WERI-Rb-1 (cell line): Measurements from ENCODE around the gene SMIM43.

Experiments
- DNase-seq: peaks from one replicate; pipeline ENCODE4 v3.0.0-alpha.2; 2020
- H3K27ac ChIP-seq: fragments of 250-450 bp; sonication (Bioruptor Pico); 2 replicates; pipeline ENCODE4 v1.5.1; 2020; ENCODE audit warnings: mild to moderate bottlenecking, moderate library complexity
- H3K27me3 ChIP-seq: fragments of 250-450 bp; sonication (Bioruptor Pico); 2 replicates; pipeline ENCODE4 v1.5.1; 2021; ENCODE audit warnings: mild to moderate bottlenecking, low read depth, moderate library complexity; ENCODE audit not compliant: insufficient read depth, severe bottlenecking
- H3K36me3 ChIP-seq: fragments of 250-450 bp; sonication (Bioruptor Pico); 2 replicates; pipeline ENCODE4 v1.5.1; 2020; ENCODE audit warnings: mild to moderate bottlenecking, moderate library complexity
- H3K4me3 ChIP-seq: 2 replicates; pipeline ENCODE4 v1.5.1; 2011; ENCODE audit warnings: low read depth, mild to moderate bottlenecking, control low read depth, low read length
- H3K9me3 ChIP-seq: fragments of 250-450 bp; sonication (Bioruptor Pico); 2 replicates; pipeline ENCODE4 v1.5.1; 2021; ENCODE audit warnings: mild to moderate bottlenecking, moderate library complexity; ENCODE audit not compliant: severe bottlenecking
- TF ChIP-seq, protein P1 (sequence below): IDR thresholded peaks from 2 replicates; pipeline ENCODE4 v1.5.1; 2011; ENCODE audit warnings: low read depth, mild to moderate bottlenecking, control low read depth, inconsistent platforms, low read length

Gene SMIM43

DNA sequence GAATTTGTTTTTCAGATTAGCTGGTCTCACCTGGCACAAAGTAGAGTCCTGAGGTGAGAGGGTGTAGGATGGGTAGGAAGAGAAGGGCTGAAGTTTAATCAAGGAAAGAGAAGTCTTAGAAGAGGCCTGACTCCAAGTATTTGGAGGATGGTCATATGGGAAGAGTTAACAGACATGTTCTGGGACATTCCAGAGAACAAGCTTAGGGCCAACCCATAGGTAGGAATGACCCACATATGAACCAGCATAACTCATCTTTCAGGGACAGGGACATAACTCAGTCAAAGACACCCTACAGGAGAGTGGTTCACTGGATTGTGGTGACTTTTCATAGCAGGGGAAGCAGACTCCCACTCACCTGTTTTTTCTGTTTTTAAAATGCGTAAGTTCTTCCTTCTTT, 40.3 kb downstream of the SMIM43 start:
- Histone ChIP-seq H3K36me3 (no peaks in the 10 kb centered on the region), H3K4me3 (no peak overlapping the region), H3K27me3 (no peaks in the 10 kb centered on the region), H3K27ac (no peak overlapping the region), H3K9me3 (peaks cover 1% of the 10 kb centered on the region)
- TF ChIP-seq, protein P1, sequence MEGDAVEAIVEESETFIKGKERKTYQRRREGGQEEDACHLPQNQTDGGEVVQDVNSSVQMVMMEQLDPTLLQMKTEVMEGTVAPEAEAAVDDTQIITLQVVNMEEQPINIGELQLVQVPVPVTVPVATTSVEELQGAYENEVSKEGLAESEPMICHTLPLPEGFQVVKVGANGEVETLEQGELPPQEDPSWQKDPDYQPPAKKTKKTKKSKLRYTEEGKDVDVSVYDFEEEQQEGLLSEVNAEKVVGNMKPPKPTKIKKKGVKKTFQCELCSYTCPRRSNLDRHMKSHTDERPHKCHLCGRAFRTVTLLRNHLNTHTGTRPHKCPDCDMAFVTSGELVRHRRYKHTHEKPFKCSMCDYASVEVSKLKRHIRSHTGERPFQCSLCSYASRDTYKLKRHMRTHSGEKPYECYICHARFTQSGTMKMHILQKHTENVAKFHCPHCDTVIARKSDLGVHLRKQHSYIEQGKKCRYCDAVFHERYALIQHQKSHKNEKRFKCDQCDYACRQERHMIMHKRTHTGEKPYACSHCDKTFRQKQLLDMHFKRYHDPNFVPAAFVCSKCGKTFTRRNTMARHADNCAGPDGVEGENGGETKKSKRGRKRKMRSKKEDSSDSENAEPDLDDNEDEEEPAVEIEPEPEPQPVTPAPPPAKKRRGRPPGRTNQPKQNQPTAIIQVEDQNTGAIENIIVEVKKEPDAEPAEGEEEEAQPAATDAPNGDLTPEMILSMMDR: no peak
- DNase-seq: no peak

DNA sequence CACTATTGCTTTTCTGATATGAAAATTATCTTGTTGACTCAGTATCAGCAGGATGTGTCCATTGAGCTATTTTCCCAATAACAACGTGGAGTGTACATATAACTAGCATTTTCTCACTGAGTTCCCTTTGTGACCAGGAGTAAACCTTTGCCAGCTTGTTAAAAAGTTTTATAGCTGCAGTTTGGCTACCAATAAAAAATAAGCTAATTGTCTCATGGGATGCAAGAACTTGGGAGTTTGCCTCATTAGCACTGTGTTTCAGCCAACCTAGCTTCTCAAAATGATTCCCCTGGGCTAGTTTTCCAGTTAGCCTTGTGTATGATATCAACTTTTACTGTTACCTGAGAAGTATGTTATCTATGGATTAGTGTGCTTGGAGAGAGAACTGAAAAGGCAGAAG, 43.3 kb downstream of the SMIM43 start:
- H3K27ac ChIP-seq: no peak overlapping the region
- no peaks in the 10 kb centered on the region for H3K27me3 ChIP-seq
- H3K36me3 ChIP-seq: no peaks in the 10 kb centered on the region
- H3K9me3 ChIP-seq: no peaks in the 10 kb centered on the region
- DNase-seq: no peak
- H3K4me3 ChIP-seq: no peak overlapping the region
- TF ChIP-seq, protein P1: no peak

DNA sequence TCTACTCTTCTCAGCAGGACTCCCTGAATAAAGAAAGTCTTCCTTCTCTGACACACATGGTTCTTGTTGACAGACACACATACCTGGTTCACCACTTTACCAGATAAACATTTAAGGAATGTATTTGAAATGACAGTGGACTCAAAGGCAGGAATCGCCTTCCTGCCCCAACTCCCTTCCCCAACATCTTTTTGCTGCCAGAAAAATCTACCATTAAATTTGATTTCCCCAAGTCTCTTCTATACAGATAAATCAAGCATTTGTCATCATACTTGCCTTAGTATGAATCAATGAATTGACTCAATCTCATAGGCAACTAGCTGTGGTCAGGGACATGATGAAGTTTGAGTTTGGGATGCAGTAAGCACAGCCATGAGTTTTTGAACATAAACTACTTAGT, 44.9 kb downstream of the SMIM43 start:
- no peak overlapping the region for H3K27ac ChIP-seq
- no peak overlapping the region for H3K4me3 ChIP-seq
- H3K36me3 ChIP-seq: no peaks in the 10 kb centered on the region
- H3K27me3 ChIP-seq: no peaks in the 10 kb centered on the region
- no peak for DNase-seq
- no peaks in the 10 kb centered on the region for H3K9me3 ChIP-seq
- TF ChIP-seq, protein P1: no peak

DNA sequence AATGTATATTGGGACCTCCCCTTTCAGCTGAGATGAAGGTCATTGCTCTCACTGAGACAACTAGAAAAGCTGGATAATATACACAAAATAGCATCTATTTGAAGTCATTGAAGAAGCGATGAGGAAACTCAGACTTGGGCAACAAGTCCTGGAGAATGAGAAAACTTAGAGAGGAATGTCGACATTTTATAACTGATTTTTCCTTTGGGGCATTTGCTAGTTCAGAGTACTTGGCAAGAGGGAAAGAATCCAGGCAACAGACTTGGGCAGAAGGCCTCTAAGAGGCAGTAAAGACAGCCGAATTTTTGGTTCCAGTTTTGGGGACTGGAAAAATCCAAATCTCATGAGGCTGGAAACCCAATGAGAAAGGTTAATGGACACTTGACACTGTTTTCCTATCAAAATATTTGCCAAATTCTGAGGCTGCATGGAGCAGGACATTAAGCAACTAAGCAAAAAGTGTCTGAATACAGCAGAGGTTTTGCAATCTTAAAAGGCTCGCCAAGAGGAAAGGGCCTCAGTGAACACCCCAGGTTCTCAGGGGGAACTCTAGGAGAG, 47.2 kb downstream of the SMIM43 start:
- H3K27ac ChIP-seq: no peak overlapping the region
- TF ChIP-seq, protein P1: no peak
- H3K9me3 ChIP-seq: no peaks in the 10 kb centered on the region
- H3K4me3 ChIP-seq: no peak overlapping the region
- no peaks in the 10 kb centered on the region for H3K27me3 ChIP-seq
- H3K36me3 ChIP-seq: no peaks in the 10 kb centered on the region
- no peak for DNase-seq

DNA sequence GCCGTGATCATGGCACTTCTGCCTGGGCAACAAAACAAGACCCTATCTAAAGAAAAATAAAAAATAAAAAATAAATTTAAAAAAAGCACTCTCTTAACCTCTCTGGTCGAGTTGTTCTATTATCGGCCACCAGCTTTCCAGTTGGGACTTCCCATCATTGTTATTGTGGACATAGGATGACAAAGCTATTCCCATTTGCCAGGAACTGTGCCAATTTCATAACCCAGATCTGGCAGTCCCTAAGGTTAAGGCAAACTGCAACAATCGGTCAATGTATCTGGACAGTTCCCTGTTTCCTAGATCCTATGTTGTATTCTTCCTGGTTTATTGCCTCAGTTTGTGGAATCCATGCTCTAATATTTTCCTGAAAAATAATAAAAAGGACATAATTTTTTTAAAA, 50.4 kb downstream of the SMIM43 start:
- Histone ChIP-seq H3K9me3 (no peaks in the 10 kb centered on the region), H3K27me3 (no peaks in the 10 kb centered on the region), H3K36me3 (no peaks in the 10 kb centered on the region), H3K4me3 (no peak overlapping the region), H3K27ac (no peak overlapping the region)
- DNase-seq: no peak
- TF ChIP-seq, protein P1: no peak

DNA sequence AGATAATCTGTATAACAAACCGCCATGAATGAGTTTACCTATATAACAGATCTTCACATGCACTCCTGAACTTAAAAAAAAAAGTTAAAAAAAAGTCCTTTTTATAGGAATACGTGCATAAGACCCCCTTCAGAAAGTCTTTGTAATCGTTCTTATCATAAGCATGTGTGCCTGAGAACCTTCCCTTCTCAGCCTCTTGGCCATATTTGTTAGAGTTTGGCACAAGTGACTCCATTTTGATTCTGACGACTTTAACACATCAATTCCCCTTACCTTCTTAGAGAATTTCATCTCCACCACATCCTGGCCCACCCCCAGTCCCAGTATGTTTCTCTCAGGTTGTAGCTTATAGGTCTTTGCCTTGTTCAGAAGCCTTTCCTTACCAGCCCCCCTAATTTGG, 52.2 kb downstream of the SMIM43 start:
- DNase-seq: no peak
- H3K27ac ChIP-seq: no peak overlapping the region
- H3K27me3 ChIP-seq: no peaks in the 10 kb centered on the region
- no peaks in the 10 kb centered on the region for H3K9me3 ChIP-seq
- H3K36me3 ChIP-seq: no peaks in the 10 kb centered on the region
- TF ChIP-seq, protein P1: no peak
- H3K4me3 ChIP-seq: no peak overlapping the region
